Ishikawa (cell line): ENCODE results near the gene DLX6.

Experiments
- CREB1 ChIP-seq: IDR thresholded peaks from 2 replicates; pipeline ENCODE4 v1.6.1; 2012; ENCODE audit warnings: low read depth
- EGR1 ChIP-seq: IDR thresholded peaks from 2 replicates; pipeline ENCODE4 v1.6.1; 2012
- EP300 ChIP-seq: IDR thresholded peaks from 2 replicates; pipeline ENCODE4 v1.6.1; 2012; ENCODE audit warnings: borderline replicate concordance
- FOXM1 ChIP-seq: IDR thresholded peaks from 2 replicates; pipeline ENCODE4 v1.6.1; 2012; ENCODE audit warnings: low read depth, borderline replicate concordance
- NFIC ChIP-seq: IDR thresholded peaks from 2 replicates; pipeline ENCODE4 v1.6.1; 2012
- RAD21 ChIP-seq: IDR thresholded peaks from 2 replicates; pipeline ENCODE4 v1.6.1; 2012; ENCODE audit warnings: low read depth
- TAF1 ChIP-seq: IDR thresholded peaks from 2 replicates; pipeline ENCODE4 v1.6.1; 2012; ENCODE audit warnings: low read depth, mild to moderate bottlenecking
- TCF12 ChIP-seq: IDR thresholded peaks from 2 replicates; pipeline ENCODE4 v1.6.1; 2012; ENCODE audit warnings: low read depth
- TEAD4 ChIP-seq: IDR thresholded peaks from 2 replicates; pipeline ENCODE4 v1.6.1; 2012
- YY1 ChIP-seq: IDR thresholded peaks from 2 replicates; pipeline ENCODE4 v1.6.1; 2012; ENCODE audit warnings: low read depth
- ZBTB7A ChIP-seq: IDR thresholded peaks from 2 replicates; pipeline ENCODE4 v1.6.1; 2012; ENCODE audit warnings: low read depth
- TF ChIP-seq, protein P1 (sequence below): IDR thresholded peaks from 2 replicates; pipeline ENCODE4 v1.6.1; 2012
- TF ChIP-seq, protein P2 (sequence below): IDR thresholded peaks from 2 replicates; pipeline ENCODE4 v1.6.1; 2012; ENCODE audit warnings: low read depth, mild to moderate bottlenecking

DNA sequence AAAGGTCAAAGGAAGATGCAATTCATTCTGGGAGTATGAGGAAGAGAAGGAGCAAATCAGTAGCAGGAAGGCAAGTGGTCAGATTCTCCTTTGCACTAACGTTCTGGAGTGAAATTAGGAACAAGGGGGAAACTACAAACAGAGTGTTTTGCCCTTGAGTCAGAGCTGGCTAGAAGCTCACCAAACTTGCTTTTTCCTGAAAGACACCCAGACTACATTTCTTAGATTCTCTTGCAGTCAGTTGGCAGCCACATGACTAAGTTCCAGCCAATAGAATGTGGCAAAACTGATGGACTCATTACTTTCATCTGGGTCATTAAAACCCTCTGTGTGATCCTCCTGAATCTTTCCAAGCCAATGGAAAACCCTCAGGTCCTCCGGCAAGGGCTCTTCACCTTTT, 37.9 kb downstream of the DLX6 start:
- TF ChIP-seq RAD21 (no peak), EP300 (no peak), TAF1 (no peak), TEAD4 (no peak), NFIC (no peak), YY1 (no peak), CREB1 (no peak), EGR1 (no peak), ZBTB7A (no peak), FOXM1 (no peak), TCF12 (no peak)
- TF ChIP-seq, protein P1, sequence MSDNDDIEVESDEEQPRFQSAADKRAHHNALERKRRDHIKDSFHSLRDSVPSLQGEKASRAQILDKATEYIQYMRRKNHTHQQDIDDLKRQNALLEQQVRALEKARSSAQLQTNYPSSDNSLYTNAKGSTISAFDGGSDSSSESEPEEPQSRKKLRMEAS: no peak
- TF ChIP-seq, protein P2, sequence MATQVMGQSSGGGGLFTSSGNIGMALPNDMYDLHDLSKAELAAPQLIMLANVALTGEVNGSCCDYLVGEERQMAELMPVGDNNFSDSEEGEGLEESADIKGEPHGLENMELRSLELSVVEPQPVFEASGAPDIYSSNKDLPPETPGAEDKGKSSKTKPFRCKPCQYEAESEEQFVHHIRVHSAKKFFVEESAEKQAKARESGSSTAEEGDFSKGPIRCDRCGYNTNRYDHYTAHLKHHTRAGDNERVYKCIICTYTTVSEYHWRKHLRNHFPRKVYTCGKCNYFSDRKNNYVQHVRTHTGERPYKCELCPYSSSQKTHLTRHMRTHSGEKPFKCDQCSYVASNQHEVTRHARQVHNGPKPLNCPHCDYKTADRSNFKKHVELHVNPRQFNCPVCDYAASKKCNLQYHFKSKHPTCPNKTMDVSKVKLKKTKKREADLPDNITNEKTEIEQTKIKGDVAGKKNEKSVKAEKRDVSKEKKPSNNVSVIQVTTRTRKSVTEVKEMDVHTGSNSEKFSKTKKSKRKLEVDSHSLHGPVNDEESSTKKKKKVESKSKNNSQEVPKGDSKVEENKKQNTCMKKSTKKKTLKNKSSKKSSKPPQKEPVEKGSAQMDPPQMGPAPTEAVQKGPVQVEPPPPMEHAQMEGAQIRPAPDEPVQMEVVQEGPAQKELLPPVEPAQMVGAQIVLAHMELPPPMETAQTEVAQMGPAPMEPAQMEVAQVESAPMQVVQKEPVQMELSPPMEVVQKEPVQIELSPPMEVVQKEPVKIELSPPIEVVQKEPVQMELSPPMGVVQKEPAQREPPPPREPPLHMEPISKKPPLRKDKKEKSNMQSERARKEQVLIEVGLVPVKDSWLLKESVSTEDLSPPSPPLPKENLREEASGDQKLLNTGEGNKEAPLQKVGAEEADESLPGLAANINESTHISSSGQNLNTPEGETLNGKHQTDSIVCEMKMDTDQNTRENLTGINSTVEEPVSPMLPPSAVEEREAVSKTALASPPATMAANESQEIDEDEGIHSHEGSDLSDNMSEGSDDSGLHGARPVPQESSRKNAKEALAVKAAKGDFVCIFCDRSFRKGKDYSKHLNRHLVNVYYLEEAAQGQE: no peak
